GM12865 (cell line): Measurements from ENCODE around the gene CHMP2A.
"Not testable (repeated sequence)": the region's sequence is repeated elsewhere in the genome, so short reads cannot be mapped to it uniquely, and the experiment has no call there.

Experiments used
- DNase-seq: peaks from one replicate; pipeline ENCODE4 v3.0.0; 2010; ENCODE audit warnings: low read depth
- H3K4me3 ChIP-seq: 2 replicates; pipeline ENCODE4 v1.5.1; 2011; ENCODE audit warnings: mild to moderate bottlenecking, low read depth, low read length, control low read depth
- TF ChIP-seq, protein P1 (sequence below): IDR thresholded peaks from 2 replicates; pipeline ENCODE4 v1.5.1; 2011; ENCODE audit warnings: low read length, control low read depth, low read depth, inconsistent platforms; ENCODE audit not compliant: insufficient read depth; ENCODE audit errors: missing control alignments

The CHMP2A gene

DNA sequence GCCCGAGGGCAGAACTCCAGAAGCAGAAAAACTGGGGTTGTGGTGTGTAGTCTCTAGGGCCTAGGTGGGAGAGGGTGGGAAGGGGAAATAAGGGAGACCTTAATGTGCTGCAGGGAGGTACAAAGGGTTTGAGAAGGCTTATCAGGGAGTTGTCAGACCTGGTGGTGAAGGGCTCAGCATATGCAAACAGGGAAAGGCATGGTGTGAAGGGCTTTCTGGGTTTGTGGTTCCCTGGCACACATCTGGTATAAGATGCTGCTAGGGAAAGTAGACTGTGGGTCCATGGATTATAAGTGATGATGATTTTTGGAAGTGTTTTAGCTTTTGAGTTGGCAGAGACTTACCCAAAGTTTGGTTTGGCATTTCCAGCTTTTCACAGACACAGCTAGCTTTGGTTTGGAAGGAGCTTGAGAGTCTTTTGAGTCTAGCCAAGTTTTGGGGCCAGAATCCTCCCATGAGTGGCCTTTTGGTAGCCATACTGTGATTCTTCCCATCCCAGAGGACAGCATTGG, 8.8 kb downstream of the CHMP2A start:
- H3K4me3 ChIP-seq = peak overlapping the region; percentile 76
- TF ChIP-seq, protein P1, sequence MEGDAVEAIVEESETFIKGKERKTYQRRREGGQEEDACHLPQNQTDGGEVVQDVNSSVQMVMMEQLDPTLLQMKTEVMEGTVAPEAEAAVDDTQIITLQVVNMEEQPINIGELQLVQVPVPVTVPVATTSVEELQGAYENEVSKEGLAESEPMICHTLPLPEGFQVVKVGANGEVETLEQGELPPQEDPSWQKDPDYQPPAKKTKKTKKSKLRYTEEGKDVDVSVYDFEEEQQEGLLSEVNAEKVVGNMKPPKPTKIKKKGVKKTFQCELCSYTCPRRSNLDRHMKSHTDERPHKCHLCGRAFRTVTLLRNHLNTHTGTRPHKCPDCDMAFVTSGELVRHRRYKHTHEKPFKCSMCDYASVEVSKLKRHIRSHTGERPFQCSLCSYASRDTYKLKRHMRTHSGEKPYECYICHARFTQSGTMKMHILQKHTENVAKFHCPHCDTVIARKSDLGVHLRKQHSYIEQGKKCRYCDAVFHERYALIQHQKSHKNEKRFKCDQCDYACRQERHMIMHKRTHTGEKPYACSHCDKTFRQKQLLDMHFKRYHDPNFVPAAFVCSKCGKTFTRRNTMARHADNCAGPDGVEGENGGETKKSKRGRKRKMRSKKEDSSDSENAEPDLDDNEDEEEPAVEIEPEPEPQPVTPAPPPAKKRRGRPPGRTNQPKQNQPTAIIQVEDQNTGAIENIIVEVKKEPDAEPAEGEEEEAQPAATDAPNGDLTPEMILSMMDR = no peak
- DNase-seq = no peak

DNA sequence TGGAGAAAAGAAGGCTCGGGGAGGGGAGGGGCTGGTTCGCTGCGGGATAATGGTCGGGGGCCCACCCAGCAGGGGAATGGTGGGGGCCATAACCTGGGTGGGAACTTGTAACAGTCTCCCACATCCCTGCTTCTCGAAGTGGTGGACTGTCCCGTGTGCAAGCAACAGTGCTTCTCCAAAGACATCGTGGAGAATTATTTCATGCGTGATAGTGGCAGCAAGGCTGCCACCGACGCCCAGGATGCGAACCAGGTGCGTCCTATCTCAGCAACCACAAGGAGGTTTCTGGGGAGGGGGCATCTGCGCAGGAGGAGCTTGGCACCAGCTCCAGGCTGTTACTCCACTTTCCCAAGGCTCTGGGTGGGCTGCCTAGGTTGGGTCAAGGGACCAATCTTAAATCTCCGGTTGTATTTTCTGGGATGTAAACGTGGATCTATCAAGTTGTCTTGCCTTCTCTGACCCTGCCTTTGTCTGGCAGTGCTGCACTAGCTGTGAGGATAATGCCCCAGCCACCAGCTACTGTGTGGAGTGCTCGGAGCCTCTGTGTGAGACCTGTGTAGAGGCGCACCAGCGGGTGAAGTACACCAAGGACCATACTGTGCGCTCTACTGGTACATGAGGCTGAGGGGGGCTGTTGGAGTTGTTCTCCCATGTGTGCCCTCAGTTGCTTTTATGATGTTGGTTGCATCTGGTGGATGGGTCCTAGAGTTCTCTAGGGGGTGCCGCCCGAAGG, 9.5 kb downstream of the CHMP2A start:
- DNase-seq = no peak
- TF ChIP-seq, protein P1 = no peak
- H3K4me3 ChIP-seq = peak overlapping the region; percentile 76

DNA sequence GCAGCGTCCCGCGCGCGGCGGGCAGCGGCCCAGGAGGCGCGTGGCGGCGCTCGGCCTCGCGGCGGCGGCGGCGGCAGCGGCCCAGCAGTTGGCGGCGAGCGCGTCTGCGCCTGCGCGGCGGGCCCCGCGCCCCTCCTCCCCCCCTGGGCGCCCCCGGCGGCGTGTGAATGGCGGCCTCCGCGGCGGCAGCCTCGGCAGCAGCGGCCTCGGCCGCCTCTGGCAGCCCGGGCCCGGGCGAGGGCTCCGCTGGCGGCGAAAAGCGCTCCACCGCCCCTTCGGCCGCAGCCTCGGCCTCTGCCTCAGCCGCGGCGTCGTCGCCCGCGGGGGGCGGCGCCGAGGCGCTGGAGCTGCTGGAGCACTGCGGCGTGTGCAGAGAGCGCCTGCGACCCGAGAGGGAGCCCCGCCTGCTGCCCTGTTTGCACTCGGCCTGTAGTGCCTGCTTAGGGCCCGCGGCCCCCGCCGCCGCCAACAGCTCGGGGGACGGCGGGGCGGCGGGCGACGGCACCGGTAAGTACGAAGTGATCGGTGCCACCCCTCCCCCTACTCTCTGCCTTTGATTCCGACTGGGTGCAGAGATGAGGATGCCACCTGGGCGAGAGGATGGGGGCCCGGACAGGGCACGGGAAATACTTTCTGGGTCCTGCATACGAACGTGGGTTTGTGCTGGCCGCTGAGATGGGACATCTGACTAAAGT, 10.2 kb downstream of the CHMP2A start:
- peak; percentile 72 for DNase-seq
- H3K4me3 ChIP-seq = peak overlapping the region; percentile 76
- TF ChIP-seq, protein P1 = no peak

DNA sequence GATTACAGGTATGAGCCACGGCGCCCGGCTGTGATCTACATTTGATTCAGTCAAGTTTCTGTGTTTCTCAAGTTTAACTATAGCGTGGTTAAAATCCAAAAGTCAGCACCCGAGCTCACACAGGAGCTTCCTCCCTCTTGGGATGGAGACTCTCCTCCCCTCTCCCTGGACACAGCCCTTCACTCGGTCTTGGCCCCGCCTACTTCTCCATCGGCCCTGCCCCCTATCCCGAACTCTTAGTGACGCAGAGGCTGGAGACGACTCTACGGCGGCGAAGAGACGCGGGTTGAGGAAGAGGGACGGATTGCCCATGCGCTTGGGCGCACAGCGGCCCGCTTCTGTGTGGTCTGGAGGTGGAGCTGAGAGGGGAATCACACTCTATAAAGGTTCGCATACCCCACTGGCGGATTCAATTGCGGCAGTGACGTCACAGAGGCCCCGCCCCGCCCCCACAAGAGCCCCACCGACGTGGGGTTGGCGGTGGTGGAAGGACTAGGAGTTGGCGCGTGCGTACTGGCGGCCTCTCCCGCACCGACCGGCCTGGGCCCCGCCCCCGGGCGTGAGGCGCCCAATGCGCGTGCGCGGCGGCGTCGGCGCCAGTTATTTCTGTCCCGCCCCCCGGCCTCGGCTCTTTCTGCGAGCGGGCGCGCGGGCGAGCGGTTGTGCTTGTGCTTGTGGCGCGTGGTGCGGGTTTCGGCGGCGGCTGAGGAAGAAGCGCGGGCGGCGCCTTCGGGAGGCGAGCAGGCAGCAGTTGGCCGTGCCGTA, 10.9 kb downstream of the CHMP2A start, which contains the start of gene TRIM28:
TRIM28 (plus strand) TSS at position 239 of the 765 bp plus-strand sequence. CDS start 694 bp downstream, outside the sequence.
- peak within 1 kb of the TSS; percentile 76 for H3K4me3 ChIP-seq

DNA sequence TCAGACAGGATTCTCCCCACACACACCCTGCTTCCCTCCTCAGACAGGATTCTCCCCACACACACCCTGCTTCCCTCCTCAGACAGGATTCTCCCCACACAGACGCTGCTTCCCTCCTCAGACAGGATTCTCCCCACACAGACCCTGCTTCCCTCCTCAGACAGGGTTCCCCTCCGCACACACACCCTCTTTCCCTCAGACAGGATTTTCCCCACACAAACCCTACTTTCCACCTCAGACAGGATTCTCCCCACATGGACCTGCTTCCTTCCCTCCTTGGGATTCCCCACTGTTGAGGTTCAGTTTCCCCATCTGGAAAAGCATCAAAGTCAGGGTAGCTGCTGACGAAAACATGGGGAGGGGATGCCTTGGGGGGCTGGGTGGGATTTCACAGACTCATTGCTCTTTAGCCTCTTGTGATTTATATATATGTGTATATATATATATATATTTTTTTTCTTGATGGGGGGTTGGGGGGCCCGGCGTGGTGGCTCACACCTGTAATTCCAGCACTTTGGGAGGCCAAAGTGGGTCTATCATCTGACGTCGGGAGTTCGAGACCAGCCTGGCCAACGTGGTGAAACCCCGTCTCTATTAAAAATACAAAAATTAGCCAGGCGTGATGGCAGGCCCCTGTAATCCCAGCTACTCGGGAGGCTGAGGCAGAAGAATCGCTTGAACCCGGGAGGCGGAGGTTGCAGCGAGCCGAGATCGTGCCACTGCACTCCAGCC, 12.1 kb downstream of the CHMP2A start:
- not testable (repeated sequence) for H3K4me3 ChIP-seq, DNase-seq

More for the DNA sequence above, 10.9 kb downstream of the CHMP2A start, which contains the start of gene TRIM28:
- TF ChIP-seq, protein P1 = no peak
- peak; percentile 99 for DNase-seq

DNA sequence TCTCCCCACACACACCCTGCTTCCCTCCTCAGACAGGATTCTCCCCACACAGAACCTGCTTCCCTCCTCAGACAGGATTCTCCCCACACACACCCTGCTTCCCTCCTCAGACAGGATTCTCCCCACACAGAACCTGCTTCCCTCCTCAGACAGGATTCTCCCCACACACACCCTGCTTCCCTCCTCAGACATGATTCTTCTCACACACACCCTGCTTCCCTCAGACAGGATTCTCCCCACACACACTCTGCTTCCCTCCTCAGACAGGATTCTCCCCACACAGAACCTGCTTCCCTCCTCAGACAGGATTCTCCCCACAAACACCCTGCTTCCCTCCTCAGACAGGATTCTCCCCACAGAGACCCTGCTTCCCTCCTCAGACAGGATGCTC, 15.7 kb downstream of the CHMP2A start:
- DNase-seq, H3K4me3 ChIP-seq: not testable (repeated sequence)
